A673 (cell line): ENCODE measurements around the gene MVB12A. TPM values are rescaled to one million over a fixed set of nuclear protein-coding genes. Genes with fewer than 3 reads are reported as not detected.
A peak's percentile ranks its signal among the peaks of the same experiment; 100 is the strongest.

ENCODE experiments used
- BruUV-seq: library from RNA; stranded (reverse); fragments of 400-500 nt; replicated peaks from 2 replicates; lab custom pipeline; 2021; lab: Mats Ljungman, UMichigan
- CTCF ChIA-PET: fragments of 300-600 bp; sonication (Branson Sonifier 250); formaldehyde crosslinking; loops from one replicate; lab custom pipeline; 2022; ENCODE audit warnings: antibody characterized with exemption; lab: Charles Lee
- POLR2A ChIA-PET: fragments of 300-600 bp; sonication (Branson Sonifier 250); formaldehyde crosslinking; loops from one replicate; lab custom pipeline; 2022; ENCODE audit warnings: antibody characterized with exemption; ENCODE audit not compliant: low non-redundant PET; lab: Charles Lee
- DNase-seq: peaks from one replicate; pipeline ENCODE4 v3.0.0-alpha.2; 2015; ENCODE audit warnings: low spot score
- H3K27ac ChIP-seq: fragments of 200-600 bp; sonication (generic); 2 replicates; pipeline ENCODE4 v1.5.1; 2016; ENCODE audit warnings: mixed run types, low read depth, mild to moderate bottlenecking, mixed read lengths, antibody characterized with exemption, low read length; ENCODE audit not compliant: poor library complexity, severe bottlenecking
- H3K27me3 ChIP-seq: fragments of 200-600 bp; sonication (generic); replicated peaks from 2 replicates; pipeline ENCODE4 v1.6.1; 2017; ENCODE audit warnings: mixed run types, low read depth, mild to moderate bottlenecking, mixed read lengths, antibody characterized with exemption, low read length; ENCODE audit not compliant: insufficient read depth, poor library complexity
- H3K36me3 ChIP-seq: fragments of 200-600 bp; sonication (generic); 2 replicates; pipeline ENCODE4 v1.6.1; 2016; ENCODE audit warnings: mixed run types, mild to moderate bottlenecking, mixed read lengths, antibody characterized with exemption, low read length; ENCODE audit not compliant: insufficient read depth, poor library complexity, severe bottlenecking
- H3K4me1 ChIP-seq: fragments of 200-600 bp; sonication (generic); 2 replicates; pipeline ENCODE4 v1.6.1; 2017; ENCODE audit warnings: mixed run types, mild to moderate bottlenecking, mixed read lengths, antibody characterized with exemption, low read length; ENCODE audit not compliant: insufficient read depth, poor library complexity, severe bottlenecking
- H3K4me3 ChIP-seq: fragments of 200-600 bp; sonication (generic); 2 replicates; pipeline ENCODE4 v1.5.1; 2016; ENCODE audit warnings: low read depth, mixed run types, mild to moderate bottlenecking, mixed read lengths, low read length; ENCODE audit not compliant: poor library complexity, severe bottlenecking
- H3K9me3 ChIP-seq: fragments of 200-600 bp; sonication (generic); 2 replicates; pipeline ENCODE4 v1.6.1; 2016; ENCODE audit warnings: mixed run types, low read depth, mild to moderate bottlenecking, mixed read lengths, antibody characterized with exemption, low read length; ENCODE audit not compliant: poor library complexity, severe bottlenecking
- CTCF ChIP-seq: fragments of 300-800, 200-600 bp; sonication (generic); conservative IDR thresholded peaks from 2 replicates; pipeline ENCODE4 v1.5.1; 2017; ENCODE audit warnings: low read depth, mild to moderate bottlenecking, antibody characterized with exemption, low read length, moderate library complexity, mixed read lengths
- EZH2 ChIP-seq: fragments of 200-600 bp; sonication (generic); IDR thresholded peaks from 2 replicates; pipeline ENCODE4 v1.6.1; 2017; ENCODE audit warnings: borderline replicate concordance, low read depth, mild to moderate bottlenecking, mixed read lengths, antibody characterized with exemption, low read length; ENCODE audit not compliant: poor library complexity, severe bottlenecking
- intact Hi-C: fragments of 100-400 bp; cut with micrococcal nuclease; formaldehyde crosslinking; loops from one replicate; pipeline ENCODE4 v1.10.0; 2022; ENCODE audit not compliant: unreplicated experiment
- total RNA-seq: library from RNA; stranded (reverse); gene quantifications from 2 replicates; pipeline ENCODE4 v1.2.3, GENCODE V29; 2021

Gene MVB12A
- total RNA-seq, 1 experiment from 2014 or later = 39.5 TPM

GRCh38 chr19:17394891-17395415 is 24.9 kb upstream of the MVB12A start:
- ChIA-PET POLR2A (no interaction called here), CTCF (interaction anchor here (1.5 kb wide), 1 partner anchor 538 kb away, joined by 3 read pairs; the partner anchor contains the start of gene CCDC124)
- Histone ChIP-seq H3K4me3 (no peak overlapping the region), H3K36me3 (no peaks in the 10 kb centered on the region), H3K9me3 (no peaks in the 10 kb centered on the region), H3K4me1 (peaks cover 5% of the 10 kb centered on the region), H3K27ac (no peak overlapping the region), H3K27me3 (no peaks in the 10 kb centered on the region)
- TF ChIP-seq EZH2 (no peak), CTCF (peak; percentile 82)
- BruUV-seq = no TSS peak
- peak; percentile 84 for DNase-seq
- intact Hi-C loops = loop anchor here (2.0 kb wide), 1 partner anchor 72 kb away; no protein-coding TSS in a partner anchor

- TF ChIP-seq CTCF = no peak
- TF ChIP-seq EZH2 = no peak
- H3K36me3 ChIP-seq = no peaks in the 10 kb centered on the region
- no peak overlapping the region for H3K27ac ChIP-seq
- POLR2A ChIA-PET = no interaction called here
- H3K9me3 ChIP-seq = no peaks in the 10 kb centered on the region
- no peaks in the 10 kb centered on the region for H3K27me3 ChIP-seq
- no peak for DNase-seq
- peaks cover 4% of the 10 kb centered on the region for H3K4me1 ChIP-seq
- no TSS peak for BruUV-seq
- H3K4me3 ChIP-seq = no peak overlapping the region
- intact Hi-C loops = no loop called here
- CTCF ChIA-PET = no interaction called here
These were observed 20.8 kb upstream of the MVB12A start for GRCh38 chr19:17398902-17399527.

GRCh38 chr19:17401628-17402027 is 18.2 kb upstream of the MVB12A start:
- intact Hi-C loops = no loop called here
- no TSS peak for BruUV-seq
- Histone ChIP-seq H3K4me1 (peaks cover 13% of the 10 kb centered on the region), H3K4me3 (no peak overlapping the region), H3K9me3 (no peaks in the 10 kb centered on the region), H3K27me3 (no peaks in the 10 kb centered on the region), H3K27ac (no peak overlapping the region), H3K36me3 (no peaks in the 10 kb centered on the region)
- no peak for DNase-seq
- TF ChIP-seq EZH2 = no peak
- TF ChIP-seq CTCF = no peak
- ChIA-PET POLR2A (no interaction called here), CTCF (no interaction called here)
